Astrocyte (in vitro differentiated cells and primary cell): ENCODE data around the gene FUT6. TPM values are rescaled to one million over a fixed set of nuclear protein-coding genes. Genes with fewer than 3 reads are reported as not detected.

Experiments
- DNase-seq: peaks from one replicate; pipeline ENCODE4 v3.0.0-alpha.2; 2010; ENCODE audit warnings: low read depth
- FAIRE-seq: peaks from 2 replicates; lab custom pipeline; 2011; peaks lifted over from hg19 to GRCh38; lab: Jason Lieb, UNC
- H2AFZ ChIP-seq: 2 replicates; pipeline ENCODE4 v1.6.0; 2012; ENCODE audit warnings: low read depth, low read length, inconsistent platforms
- H3K27ac ChIP-seq: 2 replicates; pipeline ENCODE4 v1.5.1; 2011; ENCODE audit warnings: low read depth, low read length, inconsistent platforms
- H3K27me3 ChIP-seq: 2 replicates; pipeline ENCODE4 v1.6.0; 2011; ENCODE audit warnings: low read length, inconsistent platforms; ENCODE audit not compliant: insufficient read depth
- H3K36me3 ChIP-seq: 2 replicates; pipeline ENCODE4 v1.5.1; 2011; ENCODE audit warnings: low read length, inconsistent platforms; ENCODE audit not compliant: insufficient read depth
- H3K4me1 ChIP-seq: 2 replicates; pipeline ENCODE4 v1.5.1; 2011; ENCODE audit warnings: low read length, inconsistent platforms; ENCODE audit not compliant: insufficient read depth
- H3K4me2 ChIP-seq: 2 replicates; pipeline ENCODE4 v1.6.0; 2012; ENCODE audit warnings: low read length, inconsistent platforms
- H3K4me3 ChIP-seq: 2 replicates; pipeline ENCODE4 v1.5.1; 2011; ENCODE audit warnings: low read depth, mild to moderate bottlenecking, low read length, inconsistent platforms; ENCODE audit not compliant: insufficient read depth
- H3K79me2 ChIP-seq: 2 replicates; pipeline ENCODE4 v1.6.0; 2012; ENCODE audit warnings: mild to moderate bottlenecking, low read length, inconsistent platforms; ENCODE audit not compliant: insufficient read depth
- H3K9ac ChIP-seq: 2 replicates; pipeline ENCODE4 v1.6.0; 2012; ENCODE audit warnings: mild to moderate bottlenecking, low read length, inconsistent platforms
- H3K9me3 ChIP-seq: 2 replicates; pipeline ENCODE4 v1.5.1; 2012; ENCODE audit warnings: low read depth, mild to moderate bottlenecking, low read length, inconsistent platforms; ENCODE audit not compliant: insufficient read depth
- H4K20me1 ChIP-seq: 2 replicates; pipeline ENCODE4 v1.6.0; 2012; ENCODE audit warnings: low read length, inconsistent platforms; ENCODE audit not compliant: insufficient read depth
- H3K27ac Mint-ChIP-seq: one replicate; pipeline ENCODE4 v1.8.0; 2021; ENCODE audit warnings: mild to moderate bottlenecking, mixed read lengths; ENCODE audit not compliant: unreplicated experiment
- H3K27me3 Mint-ChIP-seq: one replicate; pipeline ENCODE4 v1.8.0; 2021; ENCODE audit warnings: low read depth, mixed read lengths; ENCODE audit not compliant: unreplicated experiment
- H3K36me3 Mint-ChIP-seq: one replicate; pipeline ENCODE4 v1.8.0; 2021; ENCODE audit warnings: low read depth, mixed read lengths; ENCODE audit not compliant: unreplicated experiment
- H3K4me1 Mint-ChIP-seq: one replicate; pipeline ENCODE4 v1.8.0; 2021; ENCODE audit warnings: low read depth, mixed read lengths; ENCODE audit not compliant: unreplicated experiment
- H3K4me3 Mint-ChIP-seq: one replicate; pipeline ENCODE4 v1.8.0; 2021; ENCODE audit warnings: mild to moderate bottlenecking, moderate library complexity, mixed read lengths; ENCODE audit not compliant: unreplicated experiment
- H3K9me3 Mint-ChIP-seq: one replicate; pipeline ENCODE4 v1.8.0; 2021; ENCODE audit warnings: mild to moderate bottlenecking, mixed read lengths; ENCODE audit not compliant: unreplicated experiment
- EZH2 ChIP-seq: IDR thresholded peaks from 2 replicates; pipeline ENCODE4 v1.6.1; 2012; ENCODE audit warnings: mild to moderate bottlenecking, low read length, inconsistent platforms; ENCODE audit not compliant: insufficient read depth
- total RNA-seq: library from RNA; stranded (reverse); gene quantifications from 2 replicates; pipeline ENCODE4 v1.2.1, GENCODE V29; 2021
- TF ChIP-seq, protein P1 (sequence below): IDR thresholded peaks from 2 replicates; pipeline ENCODE4 v1.5.1; 2011; ENCODE audit warnings: low read depth, mild to moderate bottlenecking, inconsistent platforms, low read length, moderate library complexity; ENCODE audit not compliant: insufficient read depth

Gene FUT6
- total RNA-seq, 1 donor from 2014 or later = 0.09 TPM

DNA sequence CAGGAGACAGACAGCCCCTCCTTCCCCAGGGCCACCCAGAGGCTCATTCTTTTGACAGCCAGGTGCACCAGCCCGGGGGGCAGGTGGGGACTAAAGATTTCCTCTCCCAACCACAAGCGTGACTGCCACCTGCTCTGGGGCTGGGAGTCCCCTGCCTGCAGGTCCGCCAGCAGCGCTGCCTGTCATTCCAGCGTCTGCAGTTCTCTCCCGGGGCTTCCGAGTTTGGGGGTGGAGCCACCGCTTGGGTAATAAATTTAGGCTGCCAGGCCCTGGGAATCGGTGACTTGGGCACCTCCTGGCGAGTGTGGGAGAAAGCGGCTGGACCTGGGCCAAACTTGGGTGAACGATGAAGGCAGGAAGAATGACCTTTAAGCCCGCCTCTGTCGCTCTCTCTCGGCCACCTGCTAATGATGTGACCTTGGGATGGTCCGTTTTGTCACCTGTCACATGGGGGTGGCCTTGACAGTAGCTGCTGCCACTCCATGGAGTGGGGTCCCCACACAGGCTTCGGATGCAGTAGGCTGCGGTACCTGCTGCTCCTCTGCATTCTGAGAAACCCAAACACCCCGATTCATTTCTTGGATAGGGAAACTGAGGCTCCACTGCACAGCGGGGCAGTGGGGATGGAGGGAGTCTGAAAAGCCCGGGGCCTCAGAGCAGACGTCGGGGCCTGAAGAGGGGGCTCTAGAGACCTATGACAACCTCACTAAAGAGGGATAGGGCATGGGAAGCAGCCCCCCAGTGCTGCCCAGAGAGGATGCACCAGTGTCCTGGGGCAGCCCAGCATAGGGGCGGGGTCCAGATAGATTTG is 12.8 kb downstream of the FUT6 start:
- H3K4me1 Mint-ChIP-seq = no peaks in the 10 kb centered on the region

DNA sequence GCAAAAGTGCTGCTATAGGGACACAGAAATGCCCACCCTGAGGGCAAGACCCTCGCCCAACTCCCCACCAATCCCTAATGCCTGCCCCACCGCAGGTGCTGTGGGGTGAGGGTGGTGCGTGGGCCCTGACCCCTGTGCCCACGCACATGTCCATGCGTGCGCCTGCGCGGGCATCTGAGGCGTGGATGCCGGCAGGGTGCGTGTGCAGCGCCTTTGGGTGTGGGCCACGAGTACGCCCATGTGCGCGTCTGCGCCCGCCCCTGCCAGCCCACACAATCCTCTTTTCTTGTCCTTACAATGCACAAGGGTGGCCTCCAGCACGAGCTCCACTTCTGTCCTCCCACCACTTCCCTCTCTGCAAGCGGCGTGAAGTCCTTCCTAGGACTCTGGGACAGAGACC is 14.3 kb downstream of the FUT6 start:
- TF ChIP-seq EZH2 = no peak
- TF ChIP-seq, protein P1, sequence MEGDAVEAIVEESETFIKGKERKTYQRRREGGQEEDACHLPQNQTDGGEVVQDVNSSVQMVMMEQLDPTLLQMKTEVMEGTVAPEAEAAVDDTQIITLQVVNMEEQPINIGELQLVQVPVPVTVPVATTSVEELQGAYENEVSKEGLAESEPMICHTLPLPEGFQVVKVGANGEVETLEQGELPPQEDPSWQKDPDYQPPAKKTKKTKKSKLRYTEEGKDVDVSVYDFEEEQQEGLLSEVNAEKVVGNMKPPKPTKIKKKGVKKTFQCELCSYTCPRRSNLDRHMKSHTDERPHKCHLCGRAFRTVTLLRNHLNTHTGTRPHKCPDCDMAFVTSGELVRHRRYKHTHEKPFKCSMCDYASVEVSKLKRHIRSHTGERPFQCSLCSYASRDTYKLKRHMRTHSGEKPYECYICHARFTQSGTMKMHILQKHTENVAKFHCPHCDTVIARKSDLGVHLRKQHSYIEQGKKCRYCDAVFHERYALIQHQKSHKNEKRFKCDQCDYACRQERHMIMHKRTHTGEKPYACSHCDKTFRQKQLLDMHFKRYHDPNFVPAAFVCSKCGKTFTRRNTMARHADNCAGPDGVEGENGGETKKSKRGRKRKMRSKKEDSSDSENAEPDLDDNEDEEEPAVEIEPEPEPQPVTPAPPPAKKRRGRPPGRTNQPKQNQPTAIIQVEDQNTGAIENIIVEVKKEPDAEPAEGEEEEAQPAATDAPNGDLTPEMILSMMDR = no peak
- Histone ChIP-seq H3K4me2 (no peak overlapping the region), H3K79me2 (no peaks in the 10 kb centered on the region), H3K27me3 (no peaks in the 10 kb centered on the region), H4K20me1 (no peaks in the 10 kb centered on the region), H3K4me3 (no peak overlapping the region), H3K4me1 (peaks cover 13% of the 10 kb centered on the region), H3K9ac (no peak overlapping the region), H3K9me3 (no peaks in the 10 kb centered on the region), H3K36me3 (no peaks in the 10 kb centered on the region), H3K27ac (no peak overlapping the region), H2AFZ (no peak overlapping the region)
- no peak for FAIRE-seq
- Mint-ChIP-seq H3K4me1 (no peaks in the 10 kb centered on the region), H3K4me3 (no peak overlapping the region), H3K27ac (no peak overlapping the region), H3K9me3 (no peaks in the 10 kb centered on the region), H3K36me3 (peaks cover 3% of the 10 kb centered on the region), H3K27me3 (peaks cover 8% of the 10 kb centered on the region)
- DNase-seq = no peak

More for the DNA sequence above, 12.8 kb downstream of the FUT6 start:
- Histone ChIP-seq H2AFZ (no peak overlapping the region), H4K20me1 (no peaks in the 10 kb centered on the region), H3K4me2 (peak overlapping the region; percentile 93), H3K79me2 (no peaks in the 10 kb centered on the region), H3K4me3 (no peak overlapping the region), H3K27ac (no peak overlapping the region), H3K4me1 (peaks cover 13% of the 10 kb centered on the region), H3K9ac (no peak overlapping the region), H3K9me3 (no peaks in the 10 kb centered on the region), H3K27me3 (no peaks in the 10 kb centered on the region), H3K36me3 (no peaks in the 10 kb centered on the region)
- TF ChIP-seq, protein P1 = no peak
- no peak for TF ChIP-seq EZH2
- Mint-ChIP-seq H3K36me3 (peaks cover 3% of the 10 kb centered on the region), H3K27me3 (peaks cover 5% of the 10 kb centered on the region), H3K9me3 (no peaks in the 10 kb centered on the region), H3K4me3 (peak overlapping the region; percentile 85), H3K27ac (no peak overlapping the region)
- FAIRE-seq (no peak), DNase-seq (no peak)

DNA sequence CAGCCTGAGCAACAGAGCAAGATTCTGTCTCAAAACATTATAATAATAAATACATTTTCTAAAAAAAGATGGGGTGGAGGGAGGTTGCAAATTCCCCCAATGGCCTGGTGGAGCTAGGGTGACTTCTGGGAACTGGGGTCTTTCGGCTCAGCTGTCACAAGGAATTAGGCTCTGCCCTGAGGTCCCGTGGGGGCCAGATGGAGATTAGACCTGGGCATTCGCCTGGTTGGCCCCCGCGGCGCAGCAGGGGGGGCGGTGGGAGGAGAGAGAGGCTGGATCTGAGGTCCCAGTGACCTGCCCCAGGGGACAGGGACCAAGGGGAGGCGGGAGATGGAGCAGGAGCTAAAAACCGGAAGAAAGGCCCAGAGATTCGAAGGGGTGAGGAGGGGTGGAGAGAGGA is 14.8 kb downstream of the FUT6 start:
- H3K36me3 ChIP-seq = no peaks in the 10 kb centered on the region
- no peak overlapping the region for H3K9ac ChIP-seq
- FAIRE-seq (no peak), DNase-seq (no peak)
- H4K20me1 ChIP-seq = no peaks in the 10 kb centered on the region
- Mint-ChIP-seq H3K27ac (no peak overlapping the region), H3K4me1 (no peaks in the 10 kb centered on the region), H3K36me3 (peaks cover 3% of the 10 kb centered on the region), H3K9me3 (no peaks in the 10 kb centered on the region), H3K27me3 (peaks cover 8% of the 10 kb centered on the region), H3K4me3 (no peak overlapping the region)
- H3K79me2 ChIP-seq = no peaks in the 10 kb centered on the region
- peaks cover 13% of the 10 kb centered on the region for H3K4me1 ChIP-seq
- no peaks in the 10 kb centered on the region for H3K9me3 ChIP-seq
- H2AFZ ChIP-seq = no peak overlapping the region
- H3K4me2 ChIP-seq = no peak overlapping the region
- TF ChIP-seq EZH2 = no peak
- TF ChIP-seq, protein P1 = no peak
- H3K27ac ChIP-seq = no peak overlapping the region
- H3K4me3 ChIP-seq = no peak overlapping the region
- no peaks in the 10 kb centered on the region for H3K27me3 ChIP-seq
